PFSK-1 (cell line): ENCODE data around the gene CLCN6.

Experiments
- REST ChIP-seq, 2 experiments: IDR thresholded peaks; 2 replicates each; pipeline versions ENCODE4 v1.6.1 to v1.8.0; 2011 to 2012; ENCODE audit warnings: low read depth in 2 of 2, low read length in 2 of 2, control low read depth in 1 of 2, inconsistent platforms in 1 of 2, mild to moderate bottlenecking in 1 of 2, moderate library complexity in 1 of 2; ENCODE audit not compliant: insufficient read depth in 1 of 2
- TAF1 ChIP-seq: IDR thresholded peaks from 2 replicates; pipeline ENCODE4 v1.6.1; 2012; ENCODE audit warnings: low read length, control low read depth, borderline replicate concordance; ENCODE audit not compliant: insufficient read depth

GRCh38 chr1:11854519-11854918, 48.5 kb downstream of the CLCN6 start:
- TF ChIP-seq TAF1 (no peak), REST (IDR thresholded peaks at IDR 0.05; ENCODE audit: insufficient read depth in 1 of 2, low read depth in 2 of 2, low read length in 2 of 2) (no peak)
